ENCODE results near the gene SLCO3A1.

The SLCO3A1 gene

DNA sequence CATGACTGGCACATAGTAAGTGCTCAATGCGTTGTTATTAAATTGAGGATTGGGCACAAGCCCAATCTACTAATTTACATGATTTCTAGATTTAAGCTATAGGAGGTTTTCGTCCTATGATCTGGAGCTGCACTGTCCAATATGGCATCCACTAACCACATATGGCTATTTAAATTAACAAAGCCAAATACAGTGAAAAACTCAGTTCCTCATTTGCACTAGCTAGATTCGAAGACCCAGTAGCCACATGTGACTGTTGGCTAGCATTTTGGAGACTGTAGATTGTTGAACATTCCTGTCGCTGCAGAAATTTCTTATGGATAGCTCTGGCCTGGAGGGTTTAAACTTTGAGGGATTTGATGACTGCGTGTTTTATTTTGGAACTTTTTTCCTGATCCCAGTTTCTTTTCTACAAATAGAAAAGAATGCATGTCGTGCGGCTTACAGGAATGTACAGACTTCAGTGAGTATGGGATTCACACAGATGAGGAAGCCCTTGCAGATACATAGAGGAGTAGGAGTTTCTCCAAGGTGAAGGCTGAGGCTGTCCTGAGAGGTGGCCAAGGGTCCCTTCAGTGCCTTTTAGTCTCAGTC lies 82.8 kb downstream of the SLCO3A1 start:
- peaks cover 8% of the 10 kb centered on the region for H3K4me1 ChIP-seq
- H3K36me3 ChIP-seq: no peaks in the 10 kb centered on the region
- no peak for DNase-seq
- no peaks in the 10 kb centered on the region for H3K27me3 ChIP-seq
- H3K4me3 ChIP-seq (ENCODE audit: low read depth, low read length): no peak overlapping the region
- TF ChIP-seq CTCF (IDR thresholded peaks at IDR 0.05; ENCODE audit: low read depth, low read length): no peak
- no peaks in the 10 kb centered on the region; the same call in 1 of the 2 replicates for H3K9me3 ChIP-seq

DNA sequence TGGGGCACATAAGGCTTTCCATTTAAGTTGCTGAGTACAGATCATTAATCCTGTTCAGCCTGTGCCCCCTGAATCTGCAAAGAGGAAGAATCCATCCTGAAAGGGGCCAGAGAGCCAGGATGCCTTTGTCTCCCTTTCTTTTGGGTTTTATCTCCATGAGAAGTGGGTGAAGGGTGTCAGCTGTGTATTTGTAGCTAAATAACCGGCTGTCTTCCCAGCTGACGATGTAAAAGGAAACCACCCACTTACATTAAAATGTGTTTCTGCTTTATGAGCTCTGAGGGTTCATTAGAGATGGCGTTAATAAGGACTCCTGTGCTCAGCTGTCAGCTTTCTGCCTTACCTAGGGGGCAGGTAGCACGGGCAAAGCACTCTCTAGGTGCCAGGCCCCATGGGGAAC lies 83.4 kb downstream of the SLCO3A1 start:
- H3K9me3 ChIP-seq: no peaks in the 10 kb centered on the region; the same call in 1 of the 2 replicates
- no peaks in the 10 kb centered on the region for H3K27me3 ChIP-seq
- H3K4me1 ChIP-seq: peaks cover 10% of the 10 kb centered on the region
- H3K36me3 ChIP-seq: no peaks in the 10 kb centered on the region
- no peak overlapping the region for H3K4me3 ChIP-seq (ENCODE audit: low read depth, low read length)
- no peak for DNase-seq
- TF ChIP-seq CTCF (IDR thresholded peaks at IDR 0.05; ENCODE audit: low read depth, low read length): no peak

- H3K27me3 ChIP-seq: no peaks in the 10 kb centered on the region
- no peaks in the 10 kb centered on the region; the same call in 1 of the 2 replicates for H3K9me3 ChIP-seq
- DNase-seq: no peak
- H3K4me1 ChIP-seq: peaks cover 10% of the 10 kb centered on the region
- TF ChIP-seq CTCF (IDR thresholded peaks at IDR 0.05; ENCODE audit: low read depth, low read length): no peak
- no peak overlapping the region for H3K4me3 ChIP-seq (ENCODE audit: low read depth, low read length)
- H3K36me3 ChIP-seq: no peaks in the 10 kb centered on the region
Observed at GRCh38 chr15:91938136-91938535, 84.6 kb downstream of the SLCO3A1 start.

- Histone ChIP-seq H3K27me3 (no peaks in the 10 kb centered on the region), H3K4me1 (peaks cover 10% of the 10 kb centered on the region), H3K36me3 (no peaks in the 10 kb centered on the region), H3K9me3 (no peaks in the 10 kb centered on the region; the same call in 1 of the 2 replicates), H3K4me3 (ENCODE audit: low read depth, low read length) (no peak overlapping the region)
- no peak for DNase-seq
- no peak for TF ChIP-seq CTCF (IDR thresholded peaks at IDR 0.05; ENCODE audit: low read depth, low read length)
Observed at GRCh38 chr15:91939403-91939831, 85.9 kb downstream of the SLCO3A1 start.

GRCh38 chr15:91940496-91941381 lies 87.2 kb downstream of the SLCO3A1 start:
- Histone ChIP-seq H3K36me3 (no peaks in the 10 kb centered on the region), H3K27me3 (no peaks in the 10 kb centered on the region), H3K4me3 (ENCODE audit: low read depth, low read length) (no peak overlapping the region), H3K4me1 (peaks cover 10% of the 10 kb centered on the region), H3K9me3 (no peaks in the 10 kb centered on the region; the same call in 1 of the 2 replicates)
- no peak for DNase-seq
- no peak for TF ChIP-seq CTCF (IDR thresholded peaks at IDR 0.05; ENCODE audit: low read depth, low read length)
